Caco-2 (cell line): ENCODE results near the gene KLF1. TPM values are rescaled to one million over a fixed set of nuclear protein-coding genes. Genes with fewer than 3 reads are reported as not detected.

Experiments
- BruUV-seq: library from RNA; stranded (reverse); fragments of 400-500 nt; replicated peaks from 2 replicates; lab custom pipeline; 2021; lab: Mats Ljungman, UMichigan
- CTCF ChIA-PET: fragments of 300-600 bp; sonication (Branson Sonifier 250); formaldehyde crosslinking; loops from one replicate; lab custom pipeline; 2022; ENCODE audit warnings: antibody characterized with exemption; lab: Charles Lee
- POLR2A ChIA-PET: fragments of 300-600 bp; sonication (Branson Sonifier 250); formaldehyde crosslinking; loops from one replicate; lab custom pipeline; 2022; ENCODE audit warnings: antibody characterized with exemption; lab: Charles Lee
- DNase-seq, 2 experiments: peaks; one replicate each; pipeline versions ENCODE4 v3.0.0 to v3.0.0-alpha.2; 2020 to 2022
- H3K27me3 ChIP-seq: replicated peaks from 2 replicates; pipeline ENCODE4 v1.6.0; 2011; ENCODE audit warnings: low read length; ENCODE audit not compliant: control insufficient read depth, insufficient read depth
- H3K36me3 ChIP-seq: 2 replicates; pipeline ENCODE4 v1.5.1; 2011; ENCODE audit warnings: low read length; ENCODE audit not compliant: control insufficient read depth, insufficient read depth
- H3K4me1 ChIP-seq: fragments of 250-450 bp; sonication (Bioruptor Pico); 2 replicates; pipeline ENCODE4 v1.5.1; 2020; ENCODE audit warnings: mild to moderate bottlenecking
- H3K4me3 ChIP-seq: 2 replicates; pipeline ENCODE4 v1.5.1; 2011; ENCODE audit warnings: low read depth, mild to moderate bottlenecking, control low read depth, low read length
- H3K9me3 ChIP-seq: fragments of 250-450 bp; sonication (Bioruptor Pico); 2 replicates; pipeline ENCODE4 v1.5.1; 2020; ENCODE audit warnings: mild to moderate bottlenecking, moderate library complexity
- H3K27ac Mint-ChIP-seq: one replicate; pipeline ENCODE4 v1.8.0; 2022; ENCODE audit warnings: mixed read lengths; ENCODE audit not compliant: unreplicated experiment
- H3K27me3 Mint-ChIP-seq: one replicate; pipeline ENCODE4 v1.8.0; 2022; ENCODE audit warnings: mixed read lengths; ENCODE audit not compliant: insufficient read depth, unreplicated experiment
- H3K36me3 Mint-ChIP-seq: one replicate; pipeline ENCODE4 v1.8.0; 2022; ENCODE audit warnings: mild to moderate bottlenecking, mixed read lengths; ENCODE audit not compliant: insufficient read depth, unreplicated experiment
- H3K4me1 Mint-ChIP-seq: one replicate; pipeline ENCODE4 v1.8.0; 2022; ENCODE audit warnings: low read depth, mixed read lengths; ENCODE audit not compliant: unreplicated experiment
- H3K4me3 Mint-ChIP-seq: one replicate; pipeline ENCODE4 v1.8.0; 2022; ENCODE audit warnings: mild to moderate bottlenecking, moderate library complexity, mixed read lengths; ENCODE audit not compliant: unreplicated experiment
- H3K9me3 Mint-ChIP-seq: one replicate; pipeline ENCODE4 v1.8.0; 2022; ENCODE audit warnings: mixed read lengths; ENCODE audit not compliant: unreplicated experiment
- intact Hi-C: fragments of 100-400 bp; cut with micrococcal nuclease; formaldehyde crosslinking; loops from one replicate; pipeline ENCODE4 v1.10.0; 2022; ENCODE audit not compliant: unreplicated experiment
- total RNA-seq: library from RNA; stranded (reverse); gene quantifications from 2 replicates; pipeline ENCODE4 v1.2.3, GENCODE V29; 2022
- TF ChIP-seq, protein P1 (sequence below), 2 experiments: fragments of 200-600 bp in 1 of 2; IDR thresholded peaks; 1 replicate in 1 of 2; 2 replicates in 1 of 2; pipeline versions ENCODE4 v1.5.1 to v1.8.0; 2011 to 2022; ENCODE audit warnings: antibody characterized with exemption in 1 of 2, control low read depth in 1 of 2, inconsistent platforms in 1 of 2, low read depth in 1 of 2, low read length in 1 of 2, mild to moderate bottlenecking in 1 of 2, moderate library complexity in 1 of 2; ENCODE audit not compliant: insufficient read depth in 1 of 2, severe bottlenecking in 1 of 2, unreplicated experiment in 1 of 2

The KLF1 gene
- total RNA-seq, 1 experiment from 2014 or later = not detected

DNA sequence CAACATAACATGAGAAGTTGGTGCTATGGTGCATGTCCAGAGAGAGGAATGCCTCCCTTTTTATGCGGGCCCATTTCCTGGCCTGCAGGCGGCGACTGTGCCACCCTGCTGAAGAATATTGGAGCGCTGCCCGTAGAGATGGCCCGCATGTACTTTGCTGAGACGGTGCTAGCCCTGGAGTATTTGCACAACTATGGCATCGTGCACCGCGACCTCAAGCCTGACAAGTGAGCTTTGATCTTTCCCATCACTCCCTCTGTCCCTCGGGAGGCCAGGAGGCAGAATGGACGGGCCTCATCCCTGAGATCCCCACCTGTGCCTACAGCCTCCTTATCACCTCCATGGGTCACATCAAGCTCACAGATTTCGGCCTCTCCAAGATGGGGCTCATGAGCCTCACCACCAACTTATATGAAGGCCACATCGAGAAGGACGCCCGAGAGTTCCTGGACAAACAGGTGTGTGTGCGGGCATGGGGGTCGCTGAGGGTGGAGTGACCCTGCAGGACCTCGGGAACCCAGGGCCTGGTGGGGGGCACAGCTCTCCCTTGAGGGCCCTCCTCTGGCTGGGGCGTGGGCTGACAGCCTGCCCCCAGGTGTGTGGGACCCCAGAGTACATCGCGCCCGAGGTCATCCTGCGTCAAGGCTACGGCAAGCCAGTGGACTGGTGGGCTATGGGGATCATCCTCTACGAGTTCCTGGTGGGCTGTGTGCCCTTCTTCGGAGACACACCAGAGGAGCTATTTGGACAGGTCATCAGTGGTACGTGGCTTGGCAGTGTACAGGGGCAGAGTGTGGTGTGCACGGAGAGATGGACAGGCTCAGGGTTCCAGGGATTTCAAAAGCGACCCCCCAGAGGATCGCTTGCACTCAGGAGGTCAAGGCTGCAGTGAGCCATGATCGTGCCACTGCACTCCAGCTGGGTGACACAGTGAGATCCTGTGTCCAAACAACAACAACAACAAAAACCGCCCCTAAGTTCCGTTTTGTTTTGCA, 22.0 kb downstream of the KLF1 start:
- no TSS peak for BruUV-seq
- POLR2A ChIA-PET = interaction anchor here (0.5 kb wide), 1 partner anchor 81 kb away, joined by 6 read pairs; no protein-coding TSS in a partner anchor
- intact Hi-C loops = no loop called here
- Mint-ChIP-seq H3K9me3 (no peaks in the 10 kb centered on the region), H3K4me3 (no peak overlapping the region), H3K27me3 (peaks cover 2% of the 10 kb centered on the region), H3K4me1 (no peaks in the 10 kb centered on the region), H3K36me3 (no peaks in the 10 kb centered on the region), H3K27ac (no peak overlapping the region)
- H3K9me3 ChIP-seq = no peaks in the 10 kb centered on the region
- no peak overlapping the region for H3K4me3 ChIP-seq
- DNase-seq = no peak
- CTCF ChIA-PET = no interaction called here
- H3K4me1 ChIP-seq = no peaks in the 10 kb centered on the region
- no peaks in the 10 kb centered on the region for H3K27me3 ChIP-seq
- TF ChIP-seq, protein P1, sequence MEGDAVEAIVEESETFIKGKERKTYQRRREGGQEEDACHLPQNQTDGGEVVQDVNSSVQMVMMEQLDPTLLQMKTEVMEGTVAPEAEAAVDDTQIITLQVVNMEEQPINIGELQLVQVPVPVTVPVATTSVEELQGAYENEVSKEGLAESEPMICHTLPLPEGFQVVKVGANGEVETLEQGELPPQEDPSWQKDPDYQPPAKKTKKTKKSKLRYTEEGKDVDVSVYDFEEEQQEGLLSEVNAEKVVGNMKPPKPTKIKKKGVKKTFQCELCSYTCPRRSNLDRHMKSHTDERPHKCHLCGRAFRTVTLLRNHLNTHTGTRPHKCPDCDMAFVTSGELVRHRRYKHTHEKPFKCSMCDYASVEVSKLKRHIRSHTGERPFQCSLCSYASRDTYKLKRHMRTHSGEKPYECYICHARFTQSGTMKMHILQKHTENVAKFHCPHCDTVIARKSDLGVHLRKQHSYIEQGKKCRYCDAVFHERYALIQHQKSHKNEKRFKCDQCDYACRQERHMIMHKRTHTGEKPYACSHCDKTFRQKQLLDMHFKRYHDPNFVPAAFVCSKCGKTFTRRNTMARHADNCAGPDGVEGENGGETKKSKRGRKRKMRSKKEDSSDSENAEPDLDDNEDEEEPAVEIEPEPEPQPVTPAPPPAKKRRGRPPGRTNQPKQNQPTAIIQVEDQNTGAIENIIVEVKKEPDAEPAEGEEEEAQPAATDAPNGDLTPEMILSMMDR (IDR thresholded peaks at IDR 0.05; ENCODE audit: insufficient read depth in 1 of 2, low read depth in 1 of 2, low read length in 1 of 2, severe bottlenecking in 1 of 2, unreplicated experiment in 1 of 2) = no peak
- H3K36me3 ChIP-seq = no peaks in the 10 kb centered on the region

DNA sequence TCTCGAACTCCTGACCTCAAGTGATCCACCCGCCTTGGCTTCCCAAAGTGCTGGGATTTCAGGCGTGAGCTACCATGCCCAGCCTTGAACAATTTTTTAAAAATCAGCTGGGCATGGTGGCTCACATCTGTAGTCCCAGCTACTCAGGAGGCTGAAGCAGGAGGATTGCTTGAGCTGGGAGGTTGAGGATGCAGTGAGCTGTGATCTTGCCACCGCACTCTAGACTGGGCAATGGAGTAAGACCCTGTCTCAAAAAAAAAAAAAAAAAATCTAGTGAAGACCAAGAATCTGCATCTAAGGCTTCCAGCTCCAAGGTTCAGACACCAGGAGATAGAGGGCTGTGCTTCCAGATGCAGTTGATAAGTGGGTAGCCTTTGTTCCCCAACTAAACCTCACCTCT, 22.9 kb downstream of the KLF1 start:
- Mint-ChIP-seq H3K27me3 (peaks cover 2% of the 10 kb centered on the region), H3K4me3 (no peak overlapping the region), H3K27ac (no peak overlapping the region), H3K9me3 (no peaks in the 10 kb centered on the region), H3K36me3 (no peaks in the 10 kb centered on the region), H3K4me1 (no peaks in the 10 kb centered on the region)
- ChIA-PET POLR2A (interaction anchor here (0.6 to 0.7 kb wide), 3 partner anchors 9 to 1089 kb away, joined by 4 to 10 read pairs (median 5); no protein-coding TSS in a partner anchor), CTCF (interaction anchor here (2.0 kb wide), 1 partner anchor 9 kb away, joined by 8 read pairs; no protein-coding TSS in a partner anchor)
- no peaks in the 10 kb centered on the region for H3K9me3 ChIP-seq
- no TSS peak for BruUV-seq
- no peak for DNase-seq
- intact Hi-C loops = no loop called here
- no peaks in the 10 kb centered on the region for H3K4me1 ChIP-seq
- H3K4me3 ChIP-seq = no peak overlapping the region
- H3K36me3 ChIP-seq = no peaks in the 10 kb centered on the region
- H3K27me3 ChIP-seq = no peaks in the 10 kb centered on the region
- TF ChIP-seq, protein P1 (IDR thresholded peaks at IDR 0.05; ENCODE audit: insufficient read depth in 1 of 2, low read depth in 1 of 2, low read length in 1 of 2, severe bottlenecking in 1 of 2, unreplicated experiment in 1 of 2) = no peak

DNA sequence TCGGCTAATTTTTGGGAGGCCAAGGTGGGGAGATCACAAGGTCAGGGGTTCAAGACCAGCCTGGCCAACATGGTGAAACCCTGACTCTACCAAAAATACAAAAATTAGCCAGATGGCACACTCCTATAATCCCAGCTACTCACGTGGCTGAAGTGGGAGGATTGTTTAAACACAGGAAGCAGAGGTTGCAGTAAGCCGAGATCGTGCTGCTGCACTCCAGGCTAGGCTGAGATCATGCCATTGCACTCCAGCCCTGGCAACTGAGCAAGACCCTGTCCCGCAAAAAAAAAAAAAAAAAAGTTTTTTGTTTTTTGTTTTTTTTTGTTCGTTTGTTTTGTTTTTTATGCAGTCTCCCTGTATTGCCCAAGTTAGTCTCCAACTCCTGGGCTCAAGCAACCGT, 27.5 kb downstream of the KLF1 start:
- H3K9me3 Mint-ChIP-seq = no peaks in the 10 kb centered on the region
- no peaks in the 10 kb centered on the region for H3K27me3 ChIP-seq
- no peaks in the 10 kb centered on the region for H3K36me3 Mint-ChIP-seq
- TF ChIP-seq, protein P1 (IDR thresholded peaks at IDR 0.05; ENCODE audit: insufficient read depth in 1 of 2, low read depth in 1 of 2, low read length in 1 of 2, severe bottlenecking in 1 of 2, unreplicated experiment in 1 of 2) = no peak
- H3K4me3 ChIP-seq = no peak overlapping the region
- intact Hi-C loops = no loop called here
- no peak for DNase-seq
- H3K27ac Mint-ChIP-seq = no peak overlapping the region
- H3K36me3 ChIP-seq = no peaks in the 10 kb centered on the region
- no peaks in the 10 kb centered on the region for H3K4me1 ChIP-seq
- no peak overlapping the region for H3K4me3 Mint-ChIP-seq
- no TSS peak for BruUV-seq
- CTCF ChIA-PET = no interaction called here
- no peaks in the 10 kb centered on the region for H3K9me3 ChIP-seq
- H3K4me1 Mint-ChIP-seq = no peaks in the 10 kb centered on the region
- peaks cover 2% of the 10 kb centered on the region for H3K27me3 Mint-ChIP-seq
- POLR2A ChIA-PET = no interaction called here
